HG03432 (cell line): Measurements from ENCODE around the gene RDM1.

Source experiments
- ATAC-seq: cut with Tn5 transposase; IDR thresholded peaks from one replicate; pipeline ENCODE4 v1.9.1; 2021; ENCODE audit warnings: mild to moderate bottlenecking, moderate library complexity; ENCODE audit not compliant: unreplicated experiment

Gene RDM1

GRCh38 chr17:35934760-35935159 lies 4.2 kb upstream of the RDM1 start:
- no peak for ATAC-seq

- no peak for ATAC-seq
These were observed 2.0 kb upstream of the RDM1 start for GRCh38 chr17:35932586-35932985.

GRCh38 chr17:35931794-35932425 lies 1.3 kb upstream of the RDM1 start:
- ATAC-seq: no peak

GRCh38 chr17:35927714-35928113 lies 2.9 kb downstream of the RDM1 start:
- ATAC-seq: no peak

- ATAC-seq: no peak
These were observed 6.9 kb downstream of the RDM1 start for GRCh38 chr17:35923609-35924114.

GRCh38 chr17:35920229-35920628 lies 10.3 kb downstream of the RDM1 start:
- ATAC-seq: no peak

- ATAC-seq: no peak
These were observed 11.9 kb downstream of the RDM1 start for GRCh38 chr17:35918665-35919064.

GRCh38 chr17:35917519-35918213 lies 12.9 kb downstream of the RDM1 start:
- no peak for ATAC-seq

GRCh38 chr17:35915153-35915964 lies 15.2 kb downstream of the RDM1 start:
- no peak for ATAC-seq

GRCh38 chr17:35914354-35914753 lies 16.2 kb downstream of the RDM1 start:
- no peak for ATAC-seq

- ATAC-seq: no peak
These were observed 17.0 kb downstream of the RDM1 start for GRCh38 chr17:35913609-35914008.

- no peak for ATAC-seq
These were observed 17.6 kb downstream of the RDM1 start for GRCh38 chr17:35912942-35913341.

- no peak for ATAC-seq
These were observed 18.1 kb downstream of the RDM1 start for GRCh38 chr17:35912339-35912912.

- no peak for ATAC-seq
These were observed 21.2 kb downstream of the RDM1 start for GRCh38 chr17:35909408-35909807.

GRCh38 chr17:35907691-35908090 lies 22.9 kb downstream of the RDM1 start:
- no peak for ATAC-seq

- ATAC-seq: no peak
These were observed 23.5 kb downstream of the RDM1 start for GRCh38 chr17:35906926-35907637.

- ATAC-seq: no peak
These were observed 24.2 kb downstream of the RDM1 start for GRCh38 chr17:35906191-35906925.

GRCh38 chr17:35903451-35903850 lies 27.1 kb downstream of the RDM1 start:
- no peak for ATAC-seq

GRCh38 chr17:35901631-35902175 lies 28.9 kb downstream of the RDM1 start:
- ATAC-seq: no peak
